ENCODE results near the gene GOLGA8R. TPM values are rescaled to one million over a fixed set of nuclear protein-coding genes. Genes with fewer than 3 reads are reported as not detected.

Gene GOLGA8R
- total RNA-seq = 1.9 and 4.6 TPM in 2 replicates

DNA sequence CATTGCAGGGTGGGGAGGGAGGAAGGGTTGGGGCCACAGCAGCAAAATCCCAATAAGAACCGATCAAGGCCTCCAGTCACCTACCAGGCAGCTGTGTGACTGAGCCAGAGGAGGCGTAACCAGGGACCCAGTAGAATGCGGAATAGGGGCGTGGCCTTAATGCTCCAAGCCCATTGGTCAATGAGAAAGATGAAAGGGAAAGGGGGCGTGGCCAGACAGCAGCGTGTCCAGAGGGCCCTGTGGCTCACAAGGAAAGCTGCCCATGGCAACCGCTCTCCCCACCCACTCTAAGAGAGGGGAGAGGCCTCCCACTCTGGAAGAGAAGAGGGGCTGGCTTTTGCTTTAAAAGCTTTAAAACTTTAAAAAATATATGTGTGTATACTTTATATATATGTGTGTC lies at the start of gene GOLGA8R:
Gene GOLGA8R, minus strand, starts transcription at position 101 of the 400 bp plus-strand sequence. Its CDS starts 98 bp downstream, at position 3.

DNA sequence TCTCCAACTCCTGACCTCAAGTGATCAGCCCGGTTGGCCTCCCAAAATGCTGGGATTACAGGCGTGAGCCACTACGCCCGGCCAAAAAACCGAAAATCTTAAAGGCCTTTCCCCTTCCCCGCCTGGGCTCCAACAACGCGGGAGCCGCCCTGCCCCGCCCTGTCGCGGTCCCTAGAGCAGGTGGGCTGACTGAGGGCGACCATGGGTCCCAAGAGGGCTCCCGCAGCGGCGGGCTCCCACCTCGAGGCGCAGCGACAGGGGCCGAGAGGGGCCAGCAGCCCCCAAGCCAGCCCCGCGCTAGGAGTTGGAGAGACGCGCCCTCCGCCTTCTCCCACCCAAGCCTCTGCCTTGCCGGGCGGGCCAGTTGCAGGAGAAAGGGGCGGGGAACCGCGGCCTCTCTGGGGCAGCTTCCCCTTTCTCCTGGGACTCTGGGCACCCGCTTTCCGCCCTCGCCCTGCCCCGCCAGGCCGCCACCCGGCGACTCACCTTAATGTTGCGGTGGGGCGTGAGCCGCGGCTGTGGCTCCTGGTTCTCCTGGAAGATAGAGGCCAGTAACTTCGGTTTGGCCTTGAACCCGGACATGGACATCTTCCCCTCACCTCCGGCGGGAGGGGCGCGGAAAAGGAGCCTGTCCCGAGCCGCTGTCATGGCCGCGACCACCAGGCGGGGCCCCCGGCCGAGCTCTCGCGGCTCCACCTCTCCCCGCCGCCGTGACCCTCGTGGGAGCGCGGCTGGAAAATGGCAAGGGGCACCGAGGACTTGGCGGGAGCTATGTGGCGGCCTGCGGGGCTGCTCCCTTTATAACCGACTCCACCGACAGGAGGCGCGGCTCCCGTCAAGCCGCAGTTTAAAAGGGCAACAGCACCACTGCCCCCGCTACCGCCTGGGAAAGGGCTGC lies 21.0 kb downstream of the GOLGA8R start, which contains the start of gene CHRFAM7A:
Gene CHRFAM7A, minus strand, starts transcription at position 775 of the 898 bp plus-strand sequence. CDS start 10,189 bp downstream, outside the sequence.

Other genes with a start within 250 kb of the GOLGA8R start
- gene CHRFAM7A, start 20.7 kb downstream of the GOLGA8R start, total RNA-seq = 1.00 and 1.4 TPM in 2 replicates
- gene GOLGA8Q, start 137.8 kb upstream of the GOLGA8R start, total RNA-seq = 1.9 and 2.2 TPM in 2 replicates
- gene GOLGA8H, start 189.8 kb upstream of the GOLGA8R start, total RNA-seq = 0.12 and 0.33 TPM in 2 replicates